Forelimb muscle (tissue), 1 donor: ENCODE results near the gene ABCA7. TPM values are rescaled to one million over a fixed set of nuclear protein-coding genes. Genes with fewer than 3 reads are reported as not detected.

Experiments
- DNase-seq: peaks from one replicate; pipeline ENCODE4 v3.0.0-alpha.2; 2013; ENCODE audit warnings: low read depth
- polyA plus RNA-seq: library from polyadenylated mRNA; unstranded; fragments of 120-200 nt; gene quantifications from one replicate; pipeline ENCODE4 v1.2.1, GENCODE V29; 2013; ENCODE audit not compliant: insufficient read length

The ABCA7 gene
- polyA plus RNA-seq, 1 donor = 20.6 TPM

DNA sequence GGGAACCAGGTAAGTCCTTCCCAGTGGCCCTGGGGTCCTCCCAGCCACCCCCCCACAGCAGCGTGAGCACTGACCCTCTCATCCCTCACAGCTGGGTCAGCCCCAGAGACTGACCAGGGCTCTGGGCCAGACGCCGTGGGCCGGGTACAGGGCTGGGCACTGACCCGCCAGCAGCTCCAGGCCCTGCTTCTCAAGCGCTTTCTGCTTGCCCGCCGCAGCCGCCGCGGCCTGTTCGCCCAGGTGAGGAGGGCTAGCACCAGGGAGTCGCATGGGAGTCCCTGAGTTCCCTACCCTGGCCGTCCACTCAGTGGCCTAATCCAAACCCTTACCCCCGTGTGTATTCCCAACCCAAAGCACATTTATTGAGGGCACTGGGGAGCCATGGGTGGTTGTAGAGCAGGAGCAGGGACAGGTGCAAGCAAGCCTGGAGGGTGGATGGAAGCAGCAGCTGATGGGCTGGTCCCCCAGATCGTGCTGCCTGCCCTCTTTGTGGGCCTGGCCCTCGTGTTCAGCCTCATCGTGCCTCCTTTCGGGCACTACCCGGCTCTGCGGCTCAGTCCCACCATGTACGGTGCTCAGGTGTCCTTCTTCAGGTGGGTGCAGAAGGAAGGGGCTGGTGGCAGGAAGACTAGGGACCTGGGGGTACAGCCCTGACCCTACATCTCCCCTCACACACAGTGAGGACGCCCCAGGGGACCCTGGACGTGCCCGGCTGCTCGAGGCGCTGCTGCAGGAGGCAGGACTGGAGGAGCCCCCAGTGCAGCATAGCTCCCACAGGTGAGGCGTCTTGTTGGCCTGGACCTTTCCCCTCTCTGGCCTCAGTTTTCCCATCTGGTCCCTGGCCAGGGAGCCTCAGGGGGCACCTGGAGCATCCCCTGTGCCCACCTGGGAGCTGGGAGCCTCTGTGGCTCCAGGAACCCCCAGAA lies 14.5 kb downstream of the ABCA7 start:
- DNase-seq = no peak

DNA sequence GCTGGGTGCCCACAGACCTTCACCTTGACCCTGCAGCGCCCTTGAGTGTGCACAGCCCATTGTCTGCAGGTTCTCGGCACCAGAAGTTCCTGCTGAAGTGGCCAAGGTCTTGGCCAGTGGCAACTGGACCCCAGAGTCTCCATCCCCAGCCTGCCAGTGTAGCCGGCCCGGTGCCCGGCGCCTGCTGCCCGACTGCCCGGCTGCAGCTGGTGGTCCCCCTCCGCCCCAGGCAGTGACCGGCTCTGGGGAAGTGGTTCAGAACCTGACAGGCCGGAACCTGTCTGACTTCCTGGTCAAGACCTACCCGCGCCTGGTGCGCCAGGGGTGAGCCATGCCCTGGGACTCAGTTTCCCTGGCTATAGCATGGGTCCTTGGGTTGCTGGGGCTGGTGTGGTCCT lies 15.1 kb downstream of the ABCA7 start:
- DNase-seq = no peak

DNA sequence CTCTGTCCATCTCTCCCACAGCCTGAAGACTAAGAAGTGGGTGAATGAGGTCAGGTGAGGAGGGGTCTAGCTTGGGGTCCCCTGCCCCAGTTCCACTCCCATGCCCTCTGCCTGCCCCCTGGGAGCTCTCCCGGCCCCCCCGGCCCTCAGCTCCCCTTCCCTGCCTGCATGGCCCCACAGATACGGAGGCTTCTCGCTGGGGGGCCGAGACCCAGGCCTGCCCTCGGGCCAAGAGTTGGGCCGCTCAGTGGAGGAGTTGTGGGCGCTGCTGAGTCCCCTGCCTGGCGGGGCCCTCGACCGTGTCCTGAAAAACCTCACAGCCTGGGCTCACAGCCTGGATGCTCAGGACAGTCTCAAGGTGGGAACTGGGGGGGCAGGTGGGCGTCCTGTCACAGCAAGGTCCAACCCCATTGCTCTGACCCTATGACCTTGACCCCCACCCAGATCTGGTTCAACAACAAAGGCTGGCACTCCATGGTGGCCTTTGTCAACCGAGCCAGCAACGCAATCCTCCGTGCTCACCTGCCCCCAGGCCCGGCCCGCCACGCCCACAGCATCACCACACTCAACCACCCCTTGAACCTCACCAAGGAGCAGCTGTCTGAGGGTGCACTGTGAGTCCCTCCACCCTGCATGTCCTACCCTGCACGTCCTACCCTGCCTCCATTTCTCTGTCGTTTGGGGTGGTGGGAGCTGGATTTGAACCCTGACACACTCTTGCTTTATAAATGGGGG lies 16.1 kb downstream of the ABCA7 start:
- no peak for DNase-seq

DNA sequence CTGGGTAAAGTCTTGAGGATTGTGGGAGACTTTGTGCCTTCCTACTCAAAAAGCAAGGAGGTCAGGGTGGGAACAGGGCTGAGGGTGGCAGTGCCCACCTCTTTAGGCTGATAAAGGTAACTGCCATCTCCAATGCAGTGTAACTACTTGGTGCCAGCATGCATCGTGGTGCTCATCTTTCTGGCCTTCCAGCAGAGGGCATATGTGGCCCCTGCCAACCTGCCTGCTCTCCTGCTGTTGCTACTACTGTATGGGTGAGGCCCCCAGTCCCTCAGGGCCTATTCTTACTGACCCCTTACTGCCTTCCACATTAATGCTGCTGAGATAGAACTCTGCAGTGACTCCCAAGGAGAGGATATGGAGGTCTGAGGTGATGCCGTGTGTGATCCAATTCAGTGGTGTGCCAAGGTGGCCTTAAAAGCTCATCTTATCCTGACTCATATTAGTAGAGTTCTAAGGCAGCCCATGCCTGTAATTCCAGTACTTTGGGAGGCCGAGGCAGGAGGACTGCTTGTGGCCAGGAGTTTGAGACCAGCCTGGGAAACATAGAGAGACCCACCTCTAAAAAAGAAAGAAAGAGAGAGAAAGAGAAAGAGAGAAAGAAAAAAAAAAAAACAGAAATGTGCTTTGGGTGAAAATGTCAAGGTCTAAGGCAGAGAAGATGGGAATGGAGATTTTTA lies 17.4 kb downstream of the ABCA7 start:
- no peak for DNase-seq

DNA sequence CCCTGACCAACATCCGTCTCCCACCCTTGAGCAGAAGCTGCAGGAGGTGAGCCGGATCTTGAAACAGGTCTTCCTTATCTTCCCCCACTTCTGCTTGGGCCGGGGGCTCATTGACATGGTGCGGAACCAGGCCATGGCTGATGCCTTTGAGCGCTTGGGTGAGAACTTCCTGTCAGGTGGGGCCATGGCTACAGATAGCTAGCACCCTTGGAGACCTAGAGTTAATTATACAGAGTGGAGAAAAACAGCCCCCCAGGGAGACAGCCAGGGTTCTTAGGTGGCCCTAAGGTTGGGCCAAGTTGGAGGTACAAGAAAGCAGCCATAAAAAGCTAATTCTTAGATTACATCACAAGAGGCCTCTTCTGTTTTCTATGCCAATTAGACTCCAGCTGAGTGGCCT lies 18.2 kb downstream of the ABCA7 start:
- DNase-seq = no peak

DNA sequence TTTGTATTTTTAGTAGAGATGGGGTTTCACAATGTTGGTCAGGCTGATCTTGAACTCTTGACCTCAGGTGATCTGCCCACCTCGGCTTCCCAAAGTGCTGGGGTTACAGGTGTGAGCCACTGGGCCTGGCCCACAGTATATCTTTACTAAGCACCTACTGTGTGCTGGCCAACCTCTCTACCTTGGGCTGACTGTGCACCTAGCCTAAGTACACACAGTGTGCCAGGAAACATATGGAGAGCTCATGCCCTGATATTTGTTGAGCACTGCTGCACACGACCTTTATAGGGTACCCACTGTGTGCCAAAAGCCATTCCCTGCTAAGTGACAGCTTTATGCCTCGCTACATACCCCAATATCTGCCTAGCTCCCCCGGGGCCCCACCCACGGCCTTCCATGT lies 20.8 kb downstream of the ABCA7 start:
- DNase-seq = no peak

DNA sequence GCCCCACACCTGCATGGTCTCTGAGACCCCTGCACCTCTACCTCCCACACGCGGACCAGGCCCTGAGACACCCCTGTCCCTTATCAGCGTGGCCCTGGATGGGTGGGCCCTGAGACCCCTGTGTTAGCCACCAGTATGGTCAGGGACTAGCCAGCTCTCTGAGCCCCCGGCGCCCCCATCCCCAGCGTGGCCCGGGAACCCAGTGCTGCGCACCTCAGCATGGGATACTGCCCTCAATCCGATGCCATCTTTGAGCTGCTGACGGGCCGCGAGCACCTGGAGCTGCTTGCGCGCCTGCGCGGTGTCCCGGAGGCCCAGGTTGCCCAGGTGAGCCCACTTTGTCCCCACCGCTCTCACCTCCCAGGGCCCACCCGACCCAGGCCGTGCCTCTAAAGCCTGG lies 22.1 kb downstream of the ABCA7 start:
- DNase-seq = no peak

DNA sequence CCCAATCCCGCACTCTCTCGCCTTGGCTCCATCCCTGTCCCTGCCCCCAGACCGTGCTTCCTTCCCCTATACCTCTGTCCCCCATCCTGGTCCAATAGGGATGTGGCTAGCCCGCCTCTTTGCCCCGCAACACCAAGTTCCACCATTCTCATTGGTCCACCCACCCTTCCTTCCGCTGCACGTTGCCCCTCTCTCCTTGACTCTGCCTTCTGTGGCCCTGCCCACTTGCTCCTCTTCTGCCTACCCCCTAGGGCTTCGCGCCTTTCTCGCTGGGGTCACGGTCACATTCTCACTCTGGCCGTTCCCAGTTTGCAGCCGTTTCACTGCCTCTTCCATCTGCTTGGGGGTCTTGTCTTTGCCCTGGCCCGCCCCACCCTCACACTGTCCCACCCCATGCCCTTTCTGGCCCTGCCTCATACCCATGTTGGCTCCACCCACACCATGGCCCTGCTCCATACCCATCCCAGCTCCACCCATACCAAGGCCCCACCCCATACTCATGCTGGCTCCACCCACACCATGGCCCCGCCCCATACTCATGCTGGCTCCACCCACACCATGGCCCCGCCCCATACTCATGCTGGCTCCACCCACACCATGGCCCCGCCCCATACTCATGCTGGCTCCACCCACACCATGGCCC lies 22.6 kb downstream of the ABCA7 start:
- DNase-seq = no peak

DNA sequence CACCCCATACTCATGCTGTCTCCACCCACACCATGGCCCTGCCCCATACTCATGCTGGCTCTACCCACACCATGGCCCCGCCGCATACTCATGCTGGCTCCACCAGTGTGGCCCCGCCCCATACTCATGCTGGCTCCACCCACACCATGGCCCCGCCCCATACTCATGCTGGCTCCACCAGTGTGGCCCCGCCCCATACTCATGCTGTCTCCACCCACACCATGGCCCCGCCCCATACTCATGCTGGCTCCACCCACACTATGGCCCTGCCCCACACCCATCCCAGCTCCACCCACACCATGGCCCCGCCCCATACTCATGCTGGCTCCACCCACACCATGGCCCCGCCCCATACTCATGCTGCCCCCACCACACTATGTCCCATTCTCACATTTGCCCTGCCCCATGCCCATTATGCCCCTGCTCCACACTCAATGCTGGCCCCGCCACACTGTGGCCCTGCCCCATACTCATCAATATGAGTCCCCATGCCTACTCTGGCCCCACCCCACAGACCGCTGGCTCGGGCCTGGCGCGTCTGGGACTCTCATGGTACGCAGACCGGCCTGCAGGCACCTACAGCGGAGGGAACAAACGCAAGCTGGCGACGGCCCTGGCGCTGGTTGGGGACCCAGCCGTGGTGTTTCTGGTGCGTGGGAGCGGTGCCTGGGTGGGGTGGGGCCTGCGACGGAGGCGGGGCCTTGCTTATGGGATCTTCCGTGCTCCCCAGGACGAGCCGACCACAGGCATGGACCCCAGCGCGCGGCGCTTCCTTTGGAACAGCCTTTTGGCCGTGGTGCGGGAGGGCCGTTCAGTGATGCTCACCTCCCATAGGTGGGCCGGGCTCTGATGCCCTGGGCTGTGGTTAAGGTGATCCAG lies 23.4 kb downstream of the ABCA7 start:
- DNase-seq = no peak

DNA sequence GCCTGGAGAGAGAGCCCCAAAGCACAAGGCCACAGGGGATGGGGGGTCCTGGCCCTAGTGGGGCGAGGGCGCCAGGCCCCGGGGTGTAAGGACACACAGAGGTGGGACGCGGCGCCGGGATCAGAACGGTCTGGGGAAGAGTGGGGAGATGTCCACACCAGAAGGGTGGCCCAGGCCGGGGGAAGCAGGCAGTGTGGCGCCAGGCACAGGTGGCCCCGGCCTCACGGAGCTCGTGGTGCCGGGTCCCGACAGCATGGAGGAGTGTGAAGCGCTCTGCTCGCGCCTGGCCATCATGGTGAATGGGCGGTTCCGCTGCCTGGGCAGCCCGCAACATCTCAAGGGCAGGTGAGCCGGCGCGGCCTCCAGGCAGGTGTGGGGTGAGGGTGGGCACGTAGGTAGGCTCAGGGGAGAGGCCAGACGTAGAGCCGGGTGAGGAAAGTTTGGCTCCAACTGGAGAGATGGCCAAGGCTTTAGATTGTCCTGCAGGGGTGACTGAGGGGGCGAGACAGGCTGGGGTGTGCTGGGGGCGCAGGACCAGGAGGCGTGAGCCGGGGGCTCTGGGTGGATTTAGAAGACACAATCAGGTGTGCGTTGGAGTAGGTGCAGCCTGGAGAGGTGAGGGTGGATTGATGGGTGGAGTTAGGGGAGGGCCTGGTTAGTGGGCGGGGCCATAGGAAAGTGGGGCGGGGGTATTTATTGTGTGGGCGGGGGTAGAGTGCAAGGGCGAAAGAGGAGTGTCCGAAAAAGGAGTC lies 24.2 kb downstream of the ABCA7 start:
- no peak for DNase-seq

DNA sequence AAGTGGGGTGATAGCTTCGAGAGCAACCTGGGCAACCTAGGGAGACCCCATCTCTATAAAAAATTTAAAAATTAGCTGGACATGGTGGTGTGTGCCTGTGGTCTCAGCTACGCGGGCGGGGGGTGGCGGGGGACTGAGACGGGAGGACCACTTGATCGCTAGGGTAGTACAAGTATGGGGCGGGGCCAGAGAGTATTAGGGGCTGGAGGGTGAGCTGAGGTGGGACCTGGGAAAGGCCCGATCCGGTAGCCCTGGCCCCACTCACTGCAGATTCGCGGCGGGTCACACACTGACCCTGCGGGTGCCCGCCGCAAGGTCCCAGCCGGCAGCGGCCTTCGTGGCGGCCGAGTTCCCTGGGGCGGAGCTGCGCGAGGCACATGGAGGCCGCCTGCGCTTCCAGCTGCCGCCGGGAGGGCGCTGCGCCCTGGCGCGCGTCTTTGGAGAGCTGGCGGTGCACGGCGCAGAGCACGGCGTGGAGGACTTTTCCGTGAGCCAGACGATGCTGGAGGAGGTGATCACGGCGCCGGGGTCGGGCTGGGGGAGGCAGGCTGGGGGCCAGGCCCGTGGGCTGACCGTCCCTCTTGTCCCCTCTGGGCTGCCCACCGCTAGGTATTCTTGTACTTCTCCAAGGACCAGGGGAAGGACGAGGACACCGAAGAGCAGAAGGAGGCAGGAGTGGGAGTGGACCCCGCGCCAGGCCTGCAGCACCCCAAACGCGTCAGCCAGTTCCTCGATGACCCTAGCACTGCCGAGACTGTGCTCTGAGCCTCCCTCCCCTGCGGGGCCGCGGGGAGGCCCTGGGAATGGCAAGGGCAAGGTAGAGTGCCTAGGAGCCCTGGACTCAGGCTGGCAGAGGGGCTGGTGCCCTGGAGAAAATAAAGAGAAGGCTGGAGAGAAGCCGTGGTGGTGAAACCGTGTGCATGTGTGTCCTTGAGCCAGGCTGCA lies 25.0 kb downstream of the ABCA7 start:
- no peak for DNase-seq

DNA sequence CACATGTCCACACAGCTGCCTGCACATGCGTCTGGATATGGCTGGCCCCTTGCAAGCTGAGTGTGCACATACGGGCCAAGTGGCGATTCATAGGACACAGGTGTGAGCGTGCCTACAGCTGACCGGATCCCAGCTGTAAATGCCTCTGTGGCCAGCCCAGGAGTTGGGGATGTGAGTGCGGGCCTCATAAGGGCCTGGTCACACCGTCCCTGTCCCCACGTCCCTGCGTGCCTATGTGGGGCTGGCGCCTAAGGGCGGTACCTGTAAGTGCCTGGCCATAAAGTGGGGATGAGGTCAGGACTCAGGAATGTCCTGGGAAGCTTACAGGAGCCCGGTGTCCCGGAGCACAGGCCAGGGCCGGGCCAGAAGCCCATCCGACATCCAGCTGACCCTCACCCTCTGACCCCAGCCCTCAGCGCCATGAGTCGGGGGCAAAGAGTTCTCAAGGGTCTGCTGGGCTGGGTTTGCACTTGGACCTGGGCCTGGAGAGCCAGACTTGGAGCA lies 25.8 kb downstream of the ABCA7 start:
- no peak for DNase-seq

DNA sequence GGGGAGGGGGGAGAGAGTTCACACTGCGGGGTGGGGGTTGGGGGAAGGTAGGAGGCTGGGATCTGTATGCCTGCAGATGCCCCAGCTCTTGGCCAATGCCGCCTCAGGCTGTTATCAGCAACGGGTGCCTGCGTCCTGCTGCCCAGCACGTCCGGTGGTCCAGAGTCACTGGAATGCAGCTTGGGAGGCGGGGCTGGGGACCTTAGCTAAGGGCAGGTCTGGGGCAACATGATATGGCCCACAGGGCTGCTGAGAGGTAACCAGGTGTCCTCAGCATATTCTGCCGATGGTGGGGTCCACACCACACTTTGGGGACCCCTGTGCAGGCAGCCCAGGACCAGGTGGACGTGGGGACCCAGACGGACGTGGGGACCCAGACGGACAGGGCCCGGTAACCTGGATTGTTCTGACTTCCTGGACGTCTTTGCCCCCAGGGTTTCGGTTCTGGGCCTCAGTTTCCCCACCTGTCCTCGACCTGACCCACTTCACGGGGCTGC lies 26.4 kb downstream of the ABCA7 start:
- DNase-seq = no peak

DNA sequence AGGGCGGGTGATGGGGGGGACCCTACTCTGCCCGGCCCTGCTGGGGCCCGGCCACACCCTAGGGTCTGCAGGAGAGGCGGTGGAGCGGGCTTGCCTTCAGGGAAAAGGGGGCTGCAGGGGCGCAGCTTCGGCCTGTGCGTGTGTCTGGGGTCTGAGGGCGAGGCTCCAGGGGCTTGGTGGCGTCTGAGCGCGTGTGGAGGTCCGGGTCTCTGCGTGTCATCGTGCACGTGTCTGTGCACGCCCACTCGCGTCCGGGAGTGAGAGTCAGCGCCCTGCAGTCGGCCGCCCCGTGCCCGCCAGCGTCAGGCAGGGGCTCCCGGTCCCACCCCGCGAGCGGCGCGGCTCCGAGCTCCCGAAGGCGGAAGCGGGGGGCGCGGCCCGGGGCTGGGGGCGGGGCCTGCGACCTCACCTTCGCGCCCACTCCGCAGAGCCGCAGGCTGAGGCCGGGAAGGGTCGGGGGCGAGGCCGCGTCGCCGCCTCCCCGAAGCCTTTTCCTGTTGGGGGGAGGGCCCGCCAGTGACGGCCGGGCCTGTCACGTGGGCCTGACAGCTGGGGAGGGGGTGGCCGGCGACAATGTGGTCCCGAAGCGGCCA lies 26.9 kb downstream of the ABCA7 start, which contains the start of gene ARHGAP45:
Gene ARHGAP45 (plus strand): TSS at position 420 of the 593 bp plus-strand sequence. CDS start 239 bp downstream, outside the sequence.
- no peak for DNase-seq

DNA sequence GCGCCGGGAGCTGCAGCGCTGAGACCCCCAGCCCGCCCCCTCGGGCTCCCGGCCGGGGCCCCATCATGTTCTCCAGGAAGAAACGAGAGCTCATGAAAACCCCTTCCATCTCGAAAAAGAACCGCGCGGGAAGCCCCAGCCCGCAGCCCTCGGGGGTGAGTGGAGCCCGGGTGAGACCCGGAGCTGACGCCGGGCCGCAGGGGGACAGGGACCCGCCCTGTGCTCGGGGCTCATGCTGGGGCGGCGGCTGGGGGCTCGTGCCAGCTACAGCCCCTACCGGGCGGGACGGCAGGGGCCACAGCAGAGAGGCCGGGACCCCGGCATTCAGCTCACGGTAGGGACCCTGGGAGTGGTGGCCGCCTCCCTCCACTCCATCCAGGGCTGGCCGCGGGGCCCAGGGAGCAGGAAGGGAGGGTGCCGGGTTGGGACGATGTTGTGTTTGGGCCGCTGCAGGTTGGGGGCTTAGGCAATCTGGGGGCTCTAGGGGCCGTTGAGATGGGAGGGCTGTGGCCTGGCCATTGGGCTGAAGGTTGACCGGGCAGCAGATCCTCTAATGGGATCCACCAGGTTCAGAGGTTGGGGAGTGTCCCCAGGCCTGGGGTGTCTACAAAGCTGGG lies 27.5 kb downstream of the ABCA7 start:
- no peak for DNase-seq

DNA sequence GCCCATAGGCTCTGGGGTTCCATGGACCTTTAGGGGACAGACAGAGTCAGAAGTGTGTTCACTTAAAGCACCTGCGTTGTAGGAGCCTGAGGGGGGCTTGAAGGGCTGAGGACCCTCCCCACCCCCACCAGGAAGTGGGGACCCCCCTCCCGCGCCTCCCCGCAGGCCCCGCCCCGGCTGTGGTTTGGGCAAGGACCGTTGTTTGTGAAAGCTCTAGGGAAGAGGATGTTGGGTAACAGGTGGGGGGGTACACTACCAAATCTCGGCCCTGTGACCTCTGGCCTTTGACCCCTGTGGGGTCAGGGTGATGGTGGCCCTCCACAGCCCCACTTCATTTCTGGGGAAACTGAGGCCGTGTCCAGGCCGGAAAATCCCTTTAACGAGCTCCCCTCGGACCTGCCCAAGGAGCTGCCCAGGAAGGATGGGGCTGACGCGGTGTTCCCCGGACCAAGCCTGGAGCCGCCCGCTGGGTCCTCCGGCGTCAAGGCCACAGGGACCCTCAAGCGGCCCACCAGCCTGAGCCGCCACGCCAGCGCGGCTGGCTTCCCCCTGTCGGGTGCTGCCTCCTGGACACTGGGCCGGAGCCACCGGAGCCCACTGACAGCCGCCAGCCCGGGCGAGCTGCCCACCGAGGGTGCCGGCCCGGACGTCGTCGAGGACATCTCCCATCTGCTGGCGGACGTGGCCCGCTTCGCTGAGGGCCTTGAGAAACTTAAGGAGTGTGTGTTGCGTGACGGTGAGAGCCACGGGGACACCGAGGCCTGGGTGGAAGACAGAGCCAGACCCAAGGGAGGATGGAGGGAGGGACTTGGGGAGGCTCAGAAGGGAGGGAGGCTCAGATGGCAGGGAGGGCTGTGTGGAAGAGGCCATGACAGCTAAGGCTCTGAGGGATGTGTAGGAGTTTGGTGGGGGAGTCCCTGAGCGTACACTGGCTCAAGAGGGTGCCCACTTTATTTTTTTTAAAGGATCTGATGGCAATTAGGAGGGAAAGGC lies 28.4 kb downstream of the ABCA7 start:
- DNase-seq = no peak
